DMS53 (cell line): ENCODE measurements around the gene SAPCD1.
"Not testable (repeated sequence)": the region's sequence is repeated elsewhere in the genome, so short reads cannot be mapped to it uniquely, and the experiment has no call there.

Experiments used
- DNase-seq: peaks from one replicate; lab custom pipeline; 2025; lab: John Stamatoyannopoulos, UW

The SAPCD1 gene

GRCh38 chr6:31778193-31778592, 15.7 kb downstream of the SAPCD1 start:
- DNase-seq, result no peak

- DNase-seq, result no peak
These were observed 16.8 kb downstream of the SAPCD1 start for GRCh38 chr6:31778999-31779885.

DNA sequence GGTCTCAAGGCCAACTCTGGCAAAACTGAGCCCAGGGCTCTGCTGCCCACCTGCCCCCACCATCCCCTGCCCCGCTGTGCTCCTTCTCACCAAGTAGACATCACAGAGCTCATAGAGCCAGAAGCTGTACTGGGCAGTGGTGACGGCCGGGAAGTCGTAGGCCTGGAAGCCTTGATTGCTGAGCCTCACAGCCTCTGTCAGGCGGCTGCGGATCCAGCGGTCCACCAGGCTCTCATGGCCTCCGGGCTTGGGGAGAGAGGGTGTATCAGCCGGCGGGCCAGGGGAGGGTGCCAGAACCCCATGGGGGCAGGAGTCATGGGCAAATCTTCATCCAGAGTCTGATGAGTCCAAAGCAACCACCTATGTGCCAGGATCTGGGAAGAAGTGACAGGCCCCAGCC, 17.5 kb downstream of the SAPCD1 start:
- no peak for DNase-seq

GRCh38 chr6:31780507-31781243, 18.2 kb downstream of the SAPCD1 start:
- no peak for DNase-seq

DNA sequence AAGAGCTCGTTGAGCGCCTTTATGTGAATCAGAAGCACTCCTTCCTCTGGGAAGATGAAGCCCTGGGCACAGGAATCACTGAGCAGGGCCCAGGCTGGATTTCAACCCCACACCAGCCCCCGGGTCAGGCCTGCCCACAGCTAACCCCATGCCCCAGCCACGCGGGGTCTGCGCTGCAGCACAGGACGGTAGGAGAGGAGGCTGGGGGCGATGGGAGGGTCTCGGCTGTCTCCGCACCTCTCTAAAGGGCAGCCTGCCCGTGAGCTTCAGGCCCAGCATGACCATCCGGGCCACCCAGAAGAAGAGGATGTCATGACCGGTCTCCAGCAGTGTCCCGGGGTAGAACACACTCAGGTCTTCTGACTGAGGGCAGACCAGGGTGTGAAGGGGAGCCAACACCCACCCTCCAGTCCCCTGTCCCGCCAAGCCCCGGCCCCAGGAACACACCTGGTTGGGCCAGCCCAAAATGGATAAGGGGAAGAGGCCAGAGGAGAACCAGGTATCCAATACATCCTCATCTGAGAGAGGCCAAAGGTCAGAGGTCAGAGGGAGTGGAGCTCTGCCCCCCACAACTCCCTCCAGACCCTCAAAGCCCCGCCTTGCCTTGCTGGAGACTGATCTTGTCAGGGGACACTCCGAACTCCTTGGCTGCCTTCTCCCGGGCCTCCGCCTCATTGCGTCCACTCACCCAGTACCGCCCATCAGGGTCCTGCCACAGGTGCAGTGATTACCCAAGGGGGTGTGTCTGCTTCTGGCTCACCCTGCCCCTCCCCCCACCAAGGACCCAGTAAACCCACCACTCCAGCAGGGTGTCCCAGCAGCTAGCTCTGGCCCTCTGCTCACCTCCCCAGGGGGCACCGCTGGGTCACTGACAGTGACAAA, 19.0 kb downstream of the SAPCD1 start:
- no peak for DNase-seq

GRCh38 chr6:31782126-31782855, 19.8 kb downstream of the SAPCD1 start:
- DNase-seq, result no peak

DNA sequence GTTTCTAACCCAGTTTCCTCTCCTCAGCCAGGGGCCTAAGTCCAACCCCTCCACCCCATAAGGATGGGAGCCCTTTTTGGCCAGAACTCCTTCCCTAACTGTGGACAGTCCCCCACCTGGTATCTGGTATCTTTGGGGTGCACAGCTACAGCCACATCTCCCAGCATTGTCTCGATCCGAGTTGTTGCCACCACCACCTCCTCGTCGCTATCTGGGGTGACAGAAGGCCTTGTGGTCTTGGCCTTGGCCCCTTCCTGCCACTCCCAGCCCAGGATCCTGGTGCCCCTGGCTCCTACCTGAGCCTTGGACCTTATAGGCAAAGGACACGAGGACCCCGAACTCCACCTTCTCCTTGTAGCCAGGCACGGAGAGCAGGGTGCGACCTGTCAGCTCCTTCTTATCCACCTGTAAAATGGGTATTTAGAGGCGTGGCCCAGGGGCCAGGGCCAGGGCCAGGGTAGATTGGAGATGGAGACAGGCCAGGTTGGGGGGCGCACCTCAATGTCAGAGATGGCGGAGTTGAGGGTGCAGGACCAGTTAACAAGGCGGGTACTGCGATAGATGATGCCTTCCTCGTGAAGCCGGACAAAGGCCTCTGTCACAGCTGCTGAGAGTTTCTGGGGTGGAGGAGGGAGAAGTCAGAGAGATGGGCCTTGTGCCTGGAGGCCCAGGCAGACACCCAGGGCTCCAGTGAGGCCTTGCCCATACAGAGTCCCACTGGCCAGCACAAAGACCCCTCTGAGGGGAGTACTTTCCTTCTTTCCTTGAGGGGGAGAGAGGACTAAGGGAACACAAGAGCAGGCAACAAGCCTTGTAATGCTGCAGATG, 21.9 kb downstream of the SAPCD1 start:
- DNase-seq, result no peak

DNA sequence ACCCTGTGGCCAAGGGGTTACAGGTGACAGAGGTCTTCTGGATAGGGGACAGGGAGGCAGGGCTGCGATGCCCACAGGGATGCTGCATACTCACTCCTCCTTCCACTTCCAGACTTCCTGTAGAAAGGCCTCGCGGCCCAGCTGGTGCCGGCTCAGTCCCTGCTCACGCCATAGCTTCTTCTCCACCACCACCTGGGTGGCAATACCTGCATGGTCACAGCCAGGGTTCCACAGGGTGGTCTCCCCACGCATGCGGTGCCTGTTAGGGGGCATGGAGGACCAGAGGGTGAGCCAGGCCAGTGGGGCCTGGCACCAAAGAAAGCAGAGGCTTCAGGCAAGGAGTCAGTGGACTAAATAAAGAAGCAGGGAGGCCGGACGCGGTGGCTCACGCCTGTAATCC, 23.0 kb downstream of the SAPCD1 start:
- DNase-seq, result no peak

- peak; percentile 65 for DNase-seq
These were observed 29.1 kb downstream of the SAPCD1 start for GRCh38 chr6:31791324-31792089.

DNA sequence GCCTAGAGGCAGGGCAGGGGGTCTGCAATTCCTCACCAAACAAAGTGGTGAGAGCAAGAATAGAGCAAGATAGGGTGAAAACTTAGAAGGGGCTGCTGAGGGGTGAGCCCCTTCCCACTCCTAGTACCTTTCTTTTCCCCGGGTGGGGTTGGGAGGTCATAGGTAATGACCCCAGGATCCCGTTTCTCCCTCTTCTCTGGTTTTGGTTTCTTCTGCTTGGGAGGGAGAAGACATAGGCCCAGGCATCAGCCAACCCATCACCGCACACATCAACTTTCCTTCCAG, 29.6 kb downstream of the SAPCD1 start:
- no peak for DNase-seq

GRCh38 chr6:31792761-31793171, 30.3 kb downstream of the SAPCD1 start:
- no peak for DNase-seq

GRCh38 chr6:31793927-31794245, 31.4 kb downstream of the SAPCD1 start:
- DNase-seq, result not testable (repeated sequence)

- DNase-seq, result peak; percentile 56
These were observed 31.9 kb downstream of the SAPCD1 start for GRCh38 chr6:31794294-31794865.

GRCh38 chr6:31794866-31795615, 32.6 kb downstream of the SAPCD1 start:
- DNase-seq, result no peak

DNA sequence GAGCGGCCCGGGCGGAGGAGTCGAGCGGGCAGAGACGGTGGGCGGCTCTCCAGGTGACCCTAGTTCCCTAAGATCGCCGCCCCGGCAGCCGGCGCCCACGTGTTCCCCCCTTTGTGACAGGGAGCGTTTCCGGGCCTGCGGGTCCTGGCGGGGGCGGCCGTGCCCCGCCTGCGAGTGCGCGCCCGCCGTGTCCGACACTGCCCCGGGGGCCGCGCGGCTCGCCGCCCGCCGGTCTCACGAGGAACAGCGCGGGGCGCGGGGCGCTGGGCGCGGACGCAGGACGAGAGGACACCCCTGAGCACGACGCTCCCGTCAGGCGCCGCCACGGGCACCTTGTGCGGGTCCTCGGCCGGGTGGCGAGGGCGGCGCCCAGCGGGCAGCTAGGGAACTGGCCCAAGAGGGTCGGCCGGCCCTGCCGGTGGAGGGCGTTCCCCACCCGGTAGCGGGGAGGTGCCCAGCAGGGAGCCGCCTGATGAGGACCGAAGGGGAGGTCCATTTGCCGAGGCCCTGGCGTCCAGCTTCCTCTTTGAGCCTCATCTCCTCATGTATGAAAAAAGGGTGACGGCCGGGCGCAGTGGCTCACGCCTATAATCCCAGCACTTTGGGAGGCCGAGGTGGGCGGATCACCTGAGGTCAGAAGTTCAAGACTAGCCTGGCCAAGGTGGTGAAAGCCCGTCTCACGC, 33.3 kb downstream of the SAPCD1 start, which contains the start of gene VARS1:
Gene VARS1, minus strand, starts transcription at position 137 of the 683 bp plus-strand sequence. CDS start 535 bp downstream, outside the sequence.
- DNase-seq, result peak; percentile 98

DNA sequence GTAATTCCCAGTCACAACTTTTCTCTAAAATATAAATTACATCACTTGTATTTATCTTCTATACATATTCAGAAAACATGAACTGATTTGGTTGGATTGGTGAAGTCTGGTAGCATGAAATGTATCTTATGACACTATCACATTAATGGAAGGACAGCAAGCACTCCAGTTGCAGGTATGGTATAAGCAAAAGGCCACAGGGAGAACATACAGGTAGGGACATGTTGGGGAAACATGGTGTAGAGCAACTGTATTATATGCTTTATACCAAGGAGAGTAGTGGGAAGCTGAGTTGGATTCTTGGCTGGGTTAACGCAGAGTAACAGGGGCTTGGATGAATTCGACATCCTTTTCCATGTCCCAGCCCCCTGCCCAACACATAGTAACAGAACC, 34.5 kb downstream of the SAPCD1 start:
- no peak for DNase-seq

DNA sequence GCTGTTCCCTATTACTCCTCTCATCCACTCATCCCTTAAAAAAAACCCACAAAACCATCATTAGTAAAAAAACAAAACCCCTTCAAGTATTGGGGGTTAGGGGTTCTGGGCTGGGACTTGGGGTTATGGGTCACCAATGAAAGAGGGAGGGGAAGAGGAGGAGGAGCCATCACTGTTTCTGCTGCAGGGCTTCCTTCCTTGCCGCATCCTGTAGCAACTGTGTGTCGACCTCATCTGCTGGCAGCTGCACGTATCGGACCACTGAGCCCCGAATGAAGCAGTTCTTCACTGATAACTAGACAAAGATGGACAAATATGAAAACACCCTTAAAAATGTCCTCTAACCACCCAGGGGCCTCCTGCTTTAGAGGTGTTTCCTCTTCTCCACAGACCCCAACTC, 35.1 kb downstream of the SAPCD1 start:
- DNase-seq, result no peak

DNA sequence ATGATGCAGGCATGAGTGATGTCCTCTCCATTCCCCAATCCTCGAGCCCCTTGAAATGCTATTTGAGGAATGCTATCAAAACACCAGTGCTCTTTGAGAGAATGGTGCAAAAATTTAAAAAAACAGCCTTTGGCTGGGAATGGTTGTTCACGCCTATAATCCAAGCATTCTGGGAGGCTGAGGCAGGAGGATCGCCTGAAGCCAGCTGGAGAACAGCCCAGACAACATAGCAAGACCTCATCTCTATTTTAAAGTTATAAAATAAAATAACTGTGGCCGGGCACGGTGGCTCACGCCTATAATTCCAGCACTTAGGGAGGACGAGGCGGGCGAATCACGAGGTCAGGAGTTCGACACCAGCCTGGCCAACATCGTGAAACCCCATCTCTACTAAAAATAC, 37.3 kb downstream of the SAPCD1 start:
- no peak for DNase-seq
